ENCODE data around the gene FBXL14.

GRCh38 chr12:1529228-1529861 is 65.0 kb downstream of the FBXL14 start:
- TF ChIP-seq CTCF (IDR thresholded peaks at IDR 0.05; ENCODE audit: poor library complexity, severe bottlenecking) (no peak), EP300 (conservative IDR thresholded peaks at IDR 0.05; ENCODE audit: poor library complexity, severe bottlenecking) (no peak)
